Ammon's horn (tissue), 1 donor: ENCODE measurements around the gene PLEK2.
"Not testable (repeated sequence)": the region's sequence is repeated elsewhere in the genome, so short reads cannot be mapped to it uniquely, and the experiment has no call there.

Source experiments
- DNase-seq: peaks from one replicate; pipeline ENCODE4 v3.0.0-alpha.2; 2016; ENCODE audit warnings: low spot score

The PLEK2 gene

GRCh38 chr14:67358924-67359774, 52.8 kb downstream of the PLEK2 start:
- DNase-seq, result no peak

GRCh38 chr14:67357969-67358354, 54.0 kb downstream of the PLEK2 start:
- DNase-seq, result no peak

- DNase-seq, result no peak
Measured at GRCh38 chr14:67357186-67357968, 54.6 kb downstream of the PLEK2 start.

GRCh38 chr14:67352055-67352454, 59.9 kb downstream of the PLEK2 start:
- DNase-seq, result no peak

DNA sequence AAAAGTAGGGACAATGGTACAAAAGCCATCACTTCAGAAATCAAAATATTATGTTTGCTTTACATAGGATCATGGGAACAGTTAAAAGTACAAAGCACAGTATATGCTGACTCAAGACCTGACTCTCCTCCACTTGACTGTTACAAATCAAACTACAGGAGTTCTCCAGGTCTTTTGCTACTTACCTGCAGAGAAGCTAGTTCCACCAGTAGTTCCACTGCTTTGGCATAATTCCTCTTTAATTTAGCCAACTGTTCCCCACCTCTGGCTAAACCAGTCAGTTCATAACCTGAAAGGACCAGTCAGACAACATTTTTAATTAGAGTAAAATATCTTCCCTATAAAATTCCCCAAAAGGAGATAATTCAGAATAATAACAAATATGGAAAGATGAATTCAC, 66.4 kb downstream of the PLEK2 start:
- DNase-seq, result no peak

DNA sequence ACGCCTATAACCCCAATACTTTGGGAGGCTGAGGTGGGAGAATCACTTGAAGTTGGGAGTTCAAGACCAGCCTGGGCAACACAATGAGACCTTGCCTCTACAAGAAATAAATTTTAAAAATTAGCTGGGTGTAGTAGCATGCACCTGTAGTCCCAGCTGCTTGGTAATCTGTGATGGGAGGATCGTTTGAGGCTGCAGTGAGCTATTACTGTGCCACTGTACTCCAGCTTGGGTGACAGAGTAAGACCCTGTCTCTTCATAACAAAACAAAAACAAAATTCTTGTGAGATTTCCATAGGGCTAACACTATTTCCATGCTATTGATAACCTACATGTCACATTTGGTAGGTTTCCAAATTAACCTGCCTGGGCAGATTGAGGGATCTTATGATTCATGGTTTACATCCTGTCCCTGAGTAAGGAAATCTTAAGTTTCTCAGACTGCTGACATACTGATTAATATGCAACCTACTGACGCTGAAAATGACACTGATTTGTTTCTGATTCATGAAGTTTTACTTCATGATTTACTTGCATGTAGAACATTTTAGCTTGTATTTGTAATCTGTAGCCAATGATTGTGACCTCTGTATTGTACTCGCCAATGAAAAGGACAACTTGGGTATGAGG, 68.2 kb downstream of the PLEK2 start:
- no peak for DNase-seq

DNA sequence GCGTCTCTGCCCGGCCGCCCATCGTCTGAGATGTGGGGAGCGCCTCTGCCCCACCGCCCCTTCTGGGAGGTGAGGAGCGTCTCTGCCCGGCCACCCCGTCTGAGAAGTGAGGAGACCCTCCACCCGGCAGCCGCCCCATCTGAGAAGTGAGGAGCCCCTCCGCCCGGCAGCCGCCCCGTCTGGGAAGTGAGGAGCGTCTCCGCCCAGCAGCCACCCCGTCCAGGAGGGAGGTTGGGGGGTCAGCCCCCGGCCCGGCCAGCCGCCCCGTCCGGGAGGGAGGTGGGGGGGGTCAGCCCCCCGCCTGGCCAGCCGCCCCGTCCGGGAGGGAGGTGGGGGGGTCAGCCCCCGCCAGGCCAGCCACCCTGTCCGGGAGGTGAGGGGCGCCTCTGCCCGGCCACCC, 70.7 kb downstream of the PLEK2 start:
- not testable (repeated sequence) for DNase-seq
